ENCODE measurements around the gene CPZ. TPM values are rescaled to one million over a fixed set of nuclear protein-coding genes. Genes with fewer than 3 reads are reported as not detected.
"Not testable (repeated sequence)": the region's sequence is repeated elsewhere in the genome, so short reads cannot be mapped to it uniquely, and the experiment has no call there.

Gene CPZ
- total RNA-seq, 3 donors from 2014 or later = not detected

DNA sequence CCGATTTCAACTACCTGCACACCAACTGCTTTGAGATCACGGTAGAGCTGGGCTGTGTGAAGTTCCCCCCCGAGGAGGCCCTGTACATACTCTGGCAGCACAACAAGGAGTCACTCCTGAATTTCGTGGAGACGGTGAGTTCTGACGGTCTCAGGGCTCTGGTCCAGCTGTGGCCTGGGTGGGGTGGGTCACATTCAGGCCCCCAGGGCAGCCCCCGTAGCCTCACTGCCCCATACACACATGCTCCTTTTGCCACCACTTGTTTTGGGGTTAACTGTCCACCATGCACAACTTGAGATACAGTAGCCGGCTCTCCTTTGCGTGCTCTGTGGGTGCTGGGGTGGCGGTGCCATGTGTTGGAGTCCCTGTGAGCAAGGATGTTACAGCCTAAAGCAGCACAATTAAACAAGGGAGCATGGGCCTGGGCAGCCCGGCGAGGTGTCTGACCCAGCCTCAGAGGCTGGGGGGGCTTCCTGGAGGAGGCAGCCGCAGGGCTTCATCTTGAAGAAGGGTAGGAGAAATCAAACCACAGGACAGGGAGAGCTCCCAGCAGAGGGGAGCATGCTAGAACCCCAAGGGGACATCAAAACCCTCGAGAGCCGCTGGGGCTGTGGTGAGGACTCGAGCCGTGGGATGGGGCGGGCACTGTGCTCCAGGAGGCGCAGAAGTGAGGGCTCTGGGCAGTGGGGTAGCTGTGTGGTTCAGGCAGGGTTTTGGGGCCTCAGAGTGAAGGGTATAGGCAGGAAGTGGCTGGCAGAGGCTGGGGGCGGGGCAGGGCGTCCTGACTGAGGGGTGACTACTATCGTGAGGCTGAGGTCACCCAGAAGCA lies 22.0 kb downstream of the CPZ start:
- Mint-ChIP-seq H3K9me3 (no peaks in the 10 kb centered on the region), H3K4me3 (no peak overlapping the region), H3K36me3 (ENCODE audit: insufficient read depth) (no peaks in the 10 kb centered on the region), H3K4me1 (ENCODE audit: low read depth) (no peaks in the 10 kb centered on the region), H3K27me3 (ENCODE audit: low read depth) (no peaks in the 10 kb centered on the region)
- DNase-seq = no peak
- no peak for ATAC-seq

- Mint-ChIP-seq H3K9me3 (no peaks in the 10 kb centered on the region), H3K4me3 (no peak overlapping the region), H3K27me3 (ENCODE audit: low read depth) (no peaks in the 10 kb centered on the region), H3K4me1 (ENCODE audit: low read depth) (no peaks in the 10 kb centered on the region), H3K36me3 (ENCODE audit: insufficient read depth) (no peaks in the 10 kb centered on the region)
- DNase-seq (no peak), ATAC-seq (no peak)
These were observed 22.8 kb downstream of the CPZ start for GRCh38 chr4:8615366-8615765.

DNA sequence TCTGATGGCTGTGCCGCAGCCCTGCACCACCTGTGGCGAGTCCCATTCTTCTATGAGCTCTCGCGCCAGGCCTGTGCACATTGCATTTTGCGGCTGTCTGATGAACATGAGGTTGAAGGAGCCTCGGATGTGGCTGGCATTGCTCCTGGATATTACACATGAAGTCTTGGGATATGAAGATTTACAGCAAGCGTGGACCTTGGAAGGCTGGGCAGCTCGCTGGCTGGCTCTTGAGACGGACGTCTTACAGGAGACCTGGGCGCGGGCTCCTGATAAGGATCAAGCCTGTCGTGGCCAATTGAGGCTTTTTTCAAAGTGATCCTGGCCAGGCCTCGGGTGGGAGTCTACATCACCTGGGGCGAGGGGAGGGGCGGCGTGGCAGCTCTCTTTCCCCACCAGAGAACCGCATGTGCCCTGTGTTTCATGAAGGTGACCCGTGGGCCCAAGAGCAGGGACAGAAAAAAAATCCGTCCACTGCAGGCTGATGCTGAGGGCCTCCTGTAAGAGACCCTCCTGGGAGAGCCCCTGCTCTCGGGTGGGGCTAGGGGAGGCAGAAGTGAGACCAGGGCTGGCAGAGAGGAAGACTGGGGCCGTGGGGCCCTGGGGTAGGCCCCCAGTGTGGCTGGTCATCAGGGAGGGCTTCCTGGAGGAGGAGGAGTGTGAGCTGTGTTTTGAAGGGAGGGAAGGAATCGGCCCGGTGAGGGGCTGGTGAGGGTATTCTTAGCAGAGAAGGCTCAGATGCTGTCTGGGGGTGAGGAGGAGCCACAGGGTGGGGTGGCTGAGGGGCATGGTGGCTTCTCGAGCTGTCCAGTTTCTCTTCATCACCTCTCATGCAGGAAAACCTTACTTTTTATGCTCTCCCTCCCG lies 23.6 kb downstream of the CPZ start:
- Mint-ChIP-seq H3K9me3 (no peaks in the 10 kb centered on the region), H3K36me3 (ENCODE audit: insufficient read depth) (no peaks in the 10 kb centered on the region), H3K27me3 (ENCODE audit: low read depth) (no peaks in the 10 kb centered on the region), H3K4me1 (ENCODE audit: low read depth) (no peaks in the 10 kb centered on the region), H3K4me3 (no peak overlapping the region)
- ATAC-seq (no peak), DNase-seq (no peak)

DNA sequence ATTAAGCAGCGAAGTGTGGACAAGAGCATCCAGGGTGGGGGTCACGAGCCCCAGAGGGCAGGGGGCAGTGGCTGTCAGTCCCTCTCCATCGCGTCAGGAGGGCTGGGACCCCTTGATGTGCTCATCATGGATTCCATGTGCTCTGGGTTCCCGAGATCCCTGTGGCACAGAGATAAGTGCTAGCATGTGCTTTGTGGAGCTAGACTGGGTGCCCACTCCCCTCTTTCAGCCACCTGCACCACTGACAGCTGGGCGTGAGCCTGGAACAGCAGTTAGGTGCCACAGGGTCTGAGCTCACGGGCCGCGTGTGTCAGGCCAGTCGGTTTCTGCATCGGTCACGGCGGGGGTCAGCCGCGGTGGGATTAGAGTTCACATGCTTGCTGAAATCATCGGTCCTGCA lies 24.3 kb downstream of the CPZ start:
- ATAC-seq = no peak

GRCh38 chr4:8617486-8618040 lies 25.0 kb downstream of the CPZ start:
- Mint-ChIP-seq H3K36me3 (ENCODE audit: insufficient read depth) (no peaks in the 10 kb centered on the region), H3K4me1 (ENCODE audit: low read depth) (no peaks in the 10 kb centered on the region), H3K9me3 (no peaks in the 10 kb centered on the region), H3K27me3 (ENCODE audit: low read depth) (no peaks in the 10 kb centered on the region), H3K4me3 (no peak overlapping the region)
- no peak for ATAC-seq
- no peak for DNase-seq

More for the DNA sequence above, 24.3 kb downstream of the CPZ start:
- DNase-seq = no peak
- H3K4me3 Mint-ChIP-seq = no peak overlapping the region
- no peaks in the 10 kb centered on the region for H3K4me1 Mint-ChIP-seq (ENCODE audit: low read depth)
- no peaks in the 10 kb centered on the region for H3K36me3 Mint-ChIP-seq (ENCODE audit: insufficient read depth)
- H3K27me3 Mint-ChIP-seq (ENCODE audit: low read depth) = no peaks in the 10 kb centered on the region
- H3K9me3 Mint-ChIP-seq = no peaks in the 10 kb centered on the region

GRCh38 chr4:8618421-8618820 lies 25.9 kb downstream of the CPZ start:
- no peaks in the 10 kb centered on the region for H3K36me3 Mint-ChIP-seq (ENCODE audit: insufficient read depth)
- no peaks in the 10 kb centered on the region for H3K27me3 Mint-ChIP-seq (ENCODE audit: low read depth)
- H3K9me3 Mint-ChIP-seq = no peaks in the 10 kb centered on the region
- no peak overlapping the region for H3K4me3 Mint-ChIP-seq
- no peak for DNase-seq
- no peak for ATAC-seq
- H3K4me1 Mint-ChIP-seq (ENCODE audit: low read depth) = no peaks in the 10 kb centered on the region

DNA sequence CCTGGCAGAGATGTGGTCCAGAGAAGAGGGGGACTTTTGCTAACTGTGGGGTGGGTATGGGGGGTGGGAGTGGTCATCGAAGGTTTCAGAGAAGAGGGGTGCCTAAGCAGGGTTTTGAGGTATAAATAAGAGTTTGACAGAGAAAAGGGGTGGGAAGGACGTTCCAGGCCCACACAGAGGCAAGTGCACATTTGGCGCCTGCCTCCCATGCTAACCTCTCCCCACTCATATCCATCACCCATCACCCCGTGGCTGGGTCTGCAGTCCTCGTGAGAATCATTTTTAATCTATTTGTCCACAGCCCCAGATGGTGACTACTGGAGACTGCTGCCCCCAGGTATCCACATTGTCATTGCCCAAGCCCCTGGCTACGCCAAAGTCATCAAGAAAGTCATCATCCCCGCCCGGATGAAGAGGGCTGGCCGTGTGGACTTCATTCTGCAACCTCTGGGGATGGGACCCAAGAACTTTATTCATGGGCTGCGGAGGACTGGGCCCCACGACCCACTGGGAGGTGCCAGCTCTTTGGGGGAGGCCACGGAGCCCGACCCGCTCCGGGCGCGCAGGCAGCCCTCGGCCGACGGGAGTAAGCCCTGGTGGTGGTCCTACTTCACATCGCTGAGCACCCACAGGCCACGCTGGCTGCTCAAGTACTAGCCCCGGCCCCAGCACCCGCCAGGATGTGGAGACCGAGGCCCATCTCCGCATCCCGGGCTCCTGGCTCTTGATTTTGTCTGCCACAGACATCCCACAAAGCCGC lies 26.6 kb downstream of the CPZ start:
- Mint-ChIP-seq H3K36me3 (ENCODE audit: insufficient read depth) (no peaks in the 10 kb centered on the region), H3K4me1 (ENCODE audit: low read depth) (no peaks in the 10 kb centered on the region), H3K27me3 (ENCODE audit: low read depth) (no peaks in the 10 kb centered on the region), H3K4me3 (no peak overlapping the region), H3K9me3 (no peaks in the 10 kb centered on the region)
- ATAC-seq (no peak), DNase-seq (no peak)

DNA sequence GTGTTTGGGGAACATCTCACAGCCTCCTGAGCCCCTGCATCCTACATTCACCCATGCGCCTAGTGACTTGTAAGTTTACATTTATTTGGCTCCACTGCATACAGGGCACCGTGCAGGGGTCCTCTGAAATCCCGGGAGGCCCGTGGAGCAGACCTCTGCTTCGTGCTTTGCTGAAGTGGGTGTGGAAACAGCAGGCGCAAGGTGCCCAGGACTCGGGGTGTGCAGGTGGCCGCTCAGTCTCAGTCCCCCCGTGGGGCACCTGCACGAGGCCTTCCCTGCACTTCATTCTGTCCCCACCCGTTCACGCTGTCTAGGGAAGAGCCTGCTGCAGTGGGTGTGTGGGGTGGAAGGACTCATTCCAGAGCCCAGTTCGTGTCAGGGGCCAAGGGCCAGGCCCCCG lies 28.6 kb downstream of the CPZ start:
- not testable (repeated sequence) for H3K36me3 Mint-ChIP-seq (ENCODE audit: insufficient read depth); DNase-seq; H3K4me3 Mint-ChIP-seq; H3K9me3 Mint-ChIP-seq; ATAC-seq; H3K4me1 Mint-ChIP-seq (ENCODE audit: low read depth); H3K27me3 Mint-ChIP-seq (ENCODE audit: low read depth)

DNA sequence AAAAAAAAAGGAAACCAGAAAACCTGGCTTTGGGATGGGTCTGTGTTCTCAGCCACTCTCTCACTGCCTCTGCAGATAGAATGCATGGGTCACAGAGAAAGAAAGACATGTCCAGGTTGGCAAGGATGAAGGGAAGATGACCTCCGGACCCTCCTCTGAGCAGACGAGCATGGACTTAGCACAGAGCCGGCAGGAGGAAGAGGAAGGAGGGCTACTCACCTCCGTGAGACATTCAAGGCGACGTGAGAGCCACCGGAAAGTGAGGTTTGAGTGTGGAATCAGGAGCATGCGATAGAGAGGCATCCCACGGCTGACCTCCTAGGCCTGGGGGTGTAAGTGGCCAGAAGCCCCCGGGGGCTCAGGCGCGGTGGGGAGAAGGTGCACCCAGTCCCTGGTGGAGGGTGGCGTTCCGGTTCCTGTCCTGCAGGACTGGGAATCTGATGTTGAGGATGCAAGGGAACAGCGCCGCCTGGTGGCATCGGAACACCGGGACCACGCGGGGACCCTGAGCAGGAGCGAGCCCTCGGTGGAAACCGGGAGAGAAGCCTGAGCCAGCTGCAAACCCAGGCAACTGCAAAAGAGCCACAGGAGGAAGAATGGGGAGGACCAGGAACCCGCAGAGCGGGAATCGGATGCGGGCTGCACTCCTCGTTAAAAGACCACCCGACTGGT lies 32.2 kb downstream of the CPZ start:
- H3K4me1 Mint-ChIP-seq (ENCODE audit: low read depth); ATAC-seq; H3K27me3 Mint-ChIP-seq (ENCODE audit: low read depth); H3K9me3 Mint-ChIP-seq; H3K36me3 Mint-ChIP-seq (ENCODE audit: insufficient read depth); DNase-seq; H3K4me3 Mint-ChIP-seq: not testable (repeated sequence)

DNA sequence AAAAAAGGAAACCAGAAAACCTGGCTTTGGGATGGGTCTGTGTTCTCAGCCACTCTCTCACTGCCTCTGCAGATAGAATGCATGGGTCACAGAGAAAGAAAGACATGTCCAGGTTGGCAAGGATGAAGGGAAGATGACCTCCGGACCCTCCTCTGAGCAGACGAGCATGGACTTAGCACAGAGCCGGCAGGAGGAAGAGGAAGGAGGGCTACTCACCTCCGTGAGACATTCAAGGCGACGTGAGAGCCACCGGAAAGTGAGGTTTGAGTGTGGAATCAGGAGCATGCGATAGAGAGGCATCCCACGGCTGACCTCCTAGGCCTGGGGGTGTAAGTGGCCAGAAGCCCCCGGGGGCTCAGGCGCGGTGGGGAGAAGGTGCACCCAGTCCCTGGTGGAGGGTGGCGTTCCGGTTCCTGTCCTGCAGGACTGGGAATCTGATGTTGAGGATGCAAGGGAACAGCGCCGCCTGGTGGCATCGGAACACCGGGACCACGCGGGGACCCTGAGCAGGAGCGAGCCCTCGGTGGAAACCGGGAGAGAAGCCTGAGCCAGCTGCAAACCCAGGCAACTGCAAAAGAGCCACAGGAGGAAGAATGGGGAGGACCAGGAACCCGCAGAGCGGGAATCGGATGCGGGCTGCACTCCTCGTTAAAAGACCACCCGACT lies 37.8 kb downstream of the CPZ start:
- H3K9me3 Mint-ChIP-seq; H3K27me3 Mint-ChIP-seq (ENCODE audit: low read depth): not testable (repeated sequence)
- peak in 1 of 2 donors; percentile 39 for ATAC-seq

DNA sequence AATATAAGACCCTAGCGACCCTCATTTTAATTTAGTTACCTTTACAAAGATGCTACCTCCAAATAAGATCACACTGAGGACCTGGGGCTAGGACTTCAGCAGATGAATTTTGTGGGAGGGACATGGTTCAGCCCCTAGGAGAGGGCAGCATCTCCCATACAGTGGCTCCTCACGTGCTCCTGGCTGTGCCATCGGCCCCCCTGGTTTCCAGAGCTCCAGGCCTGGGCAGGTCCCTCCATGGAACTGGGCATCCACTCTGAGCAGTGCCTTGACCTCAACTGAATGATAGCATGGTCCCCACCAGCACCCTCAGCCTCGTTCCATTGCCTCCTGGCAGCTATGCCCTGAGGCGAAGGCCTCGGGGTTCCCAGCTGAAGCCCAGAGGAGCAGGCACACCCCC lies 39.3 kb downstream of the CPZ start:
- not testable (repeated sequence) for ATAC-seq; H3K9me3 Mint-ChIP-seq; H3K36me3 Mint-ChIP-seq (ENCODE audit: insufficient read depth); H3K4me3 Mint-ChIP-seq; H3K27me3 Mint-ChIP-seq (ENCODE audit: low read depth); DNase-seq; H3K4me1 Mint-ChIP-seq (ENCODE audit: low read depth)

More for the DNA sequence above, 37.8 kb downstream of the CPZ start:
- not testable (repeated sequence) for H3K36me3 Mint-ChIP-seq (ENCODE audit: insufficient read depth); H3K4me3 Mint-ChIP-seq; H3K4me1 Mint-ChIP-seq (ENCODE audit: low read depth); DNase-seq

DNA sequence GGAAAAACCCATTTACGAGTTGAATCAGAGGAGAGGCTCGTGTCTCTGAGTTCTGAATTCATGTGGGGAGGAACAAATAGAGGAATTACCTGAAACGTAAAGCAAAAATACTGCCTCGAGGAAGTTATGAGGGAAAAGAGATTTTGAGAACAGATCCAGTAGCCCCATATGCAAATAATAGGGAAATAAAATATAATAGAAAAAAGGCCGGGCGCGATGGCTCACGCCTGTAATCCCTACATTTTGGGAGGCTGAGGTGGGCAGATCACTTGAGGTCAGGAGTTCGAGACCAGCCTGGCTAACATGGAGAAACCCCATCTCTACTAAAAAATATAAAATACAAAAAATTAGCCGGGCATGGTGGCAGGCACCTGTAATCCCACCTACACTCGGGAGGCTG lies 42.2 kb downstream of the CPZ start:
- H3K36me3 Mint-ChIP-seq (ENCODE audit: insufficient read depth); H3K9me3 Mint-ChIP-seq; DNase-seq; H3K4me3 Mint-ChIP-seq; ATAC-seq; H3K27me3 Mint-ChIP-seq (ENCODE audit: low read depth); H3K4me1 Mint-ChIP-seq (ENCODE audit: low read depth): not testable (repeated sequence)

DNA sequence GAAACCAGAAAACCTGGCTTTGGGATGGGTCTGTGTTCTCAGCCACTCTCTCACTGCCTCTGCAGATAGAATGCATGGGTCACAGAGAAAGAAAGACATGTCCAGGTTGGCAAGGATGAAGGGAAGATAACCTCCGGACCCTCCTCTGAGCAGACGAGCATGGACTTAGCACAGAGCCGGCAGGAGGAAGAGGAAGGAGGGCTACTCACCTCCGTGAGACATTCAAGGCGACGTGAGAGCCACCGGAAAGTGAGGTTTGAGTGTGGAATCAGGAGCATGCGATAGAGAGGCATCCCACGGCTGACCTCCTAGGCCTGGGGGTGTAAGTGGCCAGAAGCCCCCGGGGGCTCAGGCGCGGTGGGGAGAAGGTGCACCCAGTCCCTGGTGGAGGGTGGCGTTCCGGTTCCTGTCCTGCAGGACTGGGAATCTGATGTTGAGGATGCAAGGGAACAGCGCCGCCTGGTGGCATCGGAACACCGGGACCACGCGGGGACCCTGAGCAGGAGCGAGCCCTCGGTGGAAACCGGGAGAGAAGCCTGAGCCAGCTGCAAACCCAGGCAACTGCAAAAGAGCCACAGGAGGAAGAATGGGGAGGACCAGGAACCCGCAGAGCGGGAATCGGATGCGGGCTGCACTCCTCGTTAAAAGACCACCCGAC lies 43.5 kb downstream of the CPZ start:
- not testable (repeated sequence) for H3K36me3 Mint-ChIP-seq (ENCODE audit: insufficient read depth); H3K4me3 Mint-ChIP-seq; H3K27me3 Mint-ChIP-seq (ENCODE audit: low read depth); H3K9me3 Mint-ChIP-seq; H3K4me1 Mint-ChIP-seq (ENCODE audit: low read depth); DNase-seq
- ATAC-seq = peak in 1 of 2 donors; percentile 35
